ENCODE measurements around the gene LRRC75B.
"Not testable (repeated sequence)": the region's sequence is repeated elsewhere in the genome, so short reads cannot be mapped to it uniquely, and the experiment has no call there.

LRRC75B gene

GRCh38 chr22:24592851-24593558 lies at the start of gene LRRC75B:
Gene LRRC75B (minus strand): TSS chr22:24593073. CDS start chr22:24593039, 34 bp downstream.
- peak; percentile 95 for DNase-seq (ENCODE audit: low read depth, low spot score)

GRCh38 chr22:24642307-24642706 lies 49.4 kb upstream of the LRRC75B start:
- not testable (repeated sequence) for DNase-seq (ENCODE audit: low read depth, low spot score)

DNA sequence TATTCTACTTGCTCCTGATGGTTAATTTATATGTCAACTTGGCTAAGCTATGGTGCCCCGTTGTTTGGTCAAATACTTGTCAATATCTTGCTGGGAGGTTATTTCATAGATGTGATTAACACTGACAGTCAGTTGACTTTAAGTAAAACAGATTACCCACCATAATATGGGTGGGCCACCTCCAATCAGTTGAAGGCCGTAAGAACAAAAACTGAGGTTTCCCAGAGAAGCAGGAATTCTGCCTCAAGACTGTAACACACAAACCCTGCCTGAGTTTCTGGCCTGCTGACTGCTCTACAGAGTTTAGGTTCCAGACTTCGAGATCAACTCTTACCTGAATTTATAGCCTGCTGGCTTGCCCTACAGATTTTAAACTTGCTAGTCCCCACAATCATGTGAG lies 43.6 kb upstream of the LRRC75B start:
- not testable (repeated sequence) for DNase-seq (ENCODE audit: low read depth, low spot score)

GRCh38 chr22:24634776-24635389 lies 42.0 kb upstream of the LRRC75B start:
- not testable (repeated sequence) for DNase-seq (ENCODE audit: low read depth, low spot score)

DNA sequence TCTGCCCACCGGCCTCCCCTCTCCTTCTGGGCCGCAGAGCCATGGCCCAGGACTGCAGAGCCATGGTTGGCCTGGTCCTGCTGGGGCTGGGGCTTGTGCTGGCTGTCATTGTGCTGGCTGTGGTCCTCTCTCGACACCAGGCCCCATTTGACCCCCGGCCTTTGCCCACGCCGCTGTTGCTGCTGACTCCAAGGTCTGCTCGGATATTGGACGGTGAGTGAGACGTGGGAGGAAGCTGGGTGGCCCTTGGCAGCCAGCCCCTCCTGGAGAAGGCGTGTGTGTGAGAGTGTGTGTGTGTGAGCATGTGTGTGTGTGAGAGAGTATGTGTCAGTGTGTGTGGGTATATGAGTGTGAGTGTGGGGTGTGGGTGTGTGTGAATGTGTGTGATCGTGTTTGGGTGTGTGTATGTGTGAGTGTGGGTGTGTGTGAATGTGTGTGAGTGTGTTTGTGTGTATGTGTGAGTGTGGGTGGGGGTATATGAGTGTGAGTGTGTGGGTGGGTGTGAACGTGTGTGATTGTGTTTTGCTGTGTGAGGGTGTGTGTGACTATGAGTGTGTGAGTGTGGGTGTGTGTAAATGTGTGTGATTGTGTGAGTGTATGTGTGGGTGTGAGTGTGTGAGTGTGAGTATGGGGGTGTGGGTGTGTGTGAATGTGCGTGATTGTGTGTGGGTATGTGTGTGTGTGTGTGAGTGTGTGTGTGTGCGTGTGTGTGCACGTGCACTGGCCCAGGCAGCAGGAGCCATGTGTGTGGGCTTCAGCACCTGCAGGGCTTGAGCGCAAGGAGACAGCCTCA lies 40.6 kb upstream of the LRRC75B start:
- not testable (repeated sequence) for DNase-seq (ENCODE audit: low read depth, low spot score)

GRCh38 chr22:24632642-24633041 lies 39.8 kb upstream of the LRRC75B start:
- peak; percentile 17 for DNase-seq (ENCODE audit: low read depth, low spot score)

- peak; percentile 47 for DNase-seq (ENCODE audit: low read depth, low spot score)
These were observed 38.7 kb upstream of the LRRC75B start for GRCh38 chr22:24631430-24632122.

GRCh38 chr22:24630812-24631427 lies 38.0 kb upstream of the LRRC75B start:
- not testable (repeated sequence) for DNase-seq (ENCODE audit: low read depth, low spot score)

- not testable (repeated sequence) for DNase-seq (ENCODE audit: low read depth, low spot score)
These were observed 36.2 kb upstream of the LRRC75B start for GRCh38 chr22:24629069-24629468.

DNA sequence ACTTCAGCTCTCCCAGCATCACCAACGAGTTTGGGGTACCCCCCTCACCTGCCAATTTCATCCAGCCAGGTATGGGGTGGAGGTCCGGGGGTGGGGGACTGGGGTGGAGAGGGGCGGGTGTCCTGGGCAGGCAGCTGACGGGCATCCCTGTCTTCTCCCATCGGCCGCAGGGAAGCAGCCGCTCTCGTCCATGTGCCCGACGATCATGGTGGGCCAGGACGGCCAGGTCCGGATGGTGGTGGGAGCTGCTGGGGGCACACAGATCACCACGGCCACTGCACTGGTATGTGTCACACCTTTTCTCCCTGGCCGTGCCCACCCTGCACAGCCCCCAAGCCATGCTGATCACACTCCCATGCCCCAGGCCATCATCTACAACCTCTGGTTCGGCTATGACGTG lies 35.0 kb upstream of the LRRC75B start:
- not testable (repeated sequence) for DNase-seq (ENCODE audit: low read depth, low spot score)

- not testable (repeated sequence) for DNase-seq (ENCODE audit: low read depth, low spot score)
These were observed 29.7 kb upstream of the LRRC75B start for GRCh38 chr22:24622596-24622995.

DNA sequence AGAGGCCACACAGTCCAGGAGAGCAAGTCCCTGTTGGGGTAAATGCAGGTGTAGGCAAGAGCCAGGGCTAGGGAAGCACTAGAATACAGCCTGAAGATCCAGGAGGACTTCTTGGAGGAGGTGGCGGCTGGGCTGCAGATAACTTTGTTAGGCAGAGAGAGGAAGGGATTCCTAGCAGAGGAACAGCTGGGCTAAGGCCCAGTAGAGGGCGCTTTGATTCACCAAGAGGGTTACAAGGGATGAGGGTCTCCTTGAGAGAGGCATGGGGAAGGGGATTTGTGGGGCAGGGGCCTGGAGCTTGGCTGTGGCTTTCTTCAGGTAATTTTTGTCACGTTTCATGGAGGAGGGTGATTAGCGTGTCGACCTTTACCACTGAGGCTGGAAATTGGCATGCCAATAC lies 28.4 kb upstream of the LRRC75B start:
- DNase-seq (ENCODE audit: low read depth, low spot score), result not testable (repeated sequence)

DNA sequence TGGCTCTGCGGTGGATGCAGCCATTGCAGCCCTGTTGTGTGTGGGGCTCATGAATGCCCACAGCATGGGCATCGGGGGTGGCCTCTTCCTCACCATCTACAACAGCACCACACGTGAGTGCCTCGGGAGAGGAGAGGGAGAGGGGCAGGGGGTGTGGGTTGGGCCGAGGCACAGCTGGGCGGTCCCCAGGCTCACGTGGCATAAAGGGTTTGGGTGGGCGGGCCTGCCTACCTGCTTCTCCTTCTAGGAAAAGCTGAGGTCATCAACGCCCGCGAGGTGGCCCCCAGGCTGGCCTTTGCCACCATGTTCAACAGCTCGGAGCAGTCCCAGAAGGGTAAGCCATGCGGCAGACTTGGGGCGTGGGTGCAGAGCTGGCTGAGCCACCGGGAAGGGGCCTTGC lies 21.9 kb upstream of the LRRC75B start:
- not testable (repeated sequence) for DNase-seq (ENCODE audit: low read depth, low spot score)

GRCh38 chr22:24609888-24610287 lies 17.0 kb upstream of the LRRC75B start:
- not testable (repeated sequence) for DNase-seq (ENCODE audit: low read depth, low spot score)

- DNase-seq (ENCODE audit: low read depth, low spot score), result not testable (repeated sequence)
These were observed 15.5 kb upstream of the LRRC75B start for GRCh38 chr22:24608327-24608726.

DNA sequence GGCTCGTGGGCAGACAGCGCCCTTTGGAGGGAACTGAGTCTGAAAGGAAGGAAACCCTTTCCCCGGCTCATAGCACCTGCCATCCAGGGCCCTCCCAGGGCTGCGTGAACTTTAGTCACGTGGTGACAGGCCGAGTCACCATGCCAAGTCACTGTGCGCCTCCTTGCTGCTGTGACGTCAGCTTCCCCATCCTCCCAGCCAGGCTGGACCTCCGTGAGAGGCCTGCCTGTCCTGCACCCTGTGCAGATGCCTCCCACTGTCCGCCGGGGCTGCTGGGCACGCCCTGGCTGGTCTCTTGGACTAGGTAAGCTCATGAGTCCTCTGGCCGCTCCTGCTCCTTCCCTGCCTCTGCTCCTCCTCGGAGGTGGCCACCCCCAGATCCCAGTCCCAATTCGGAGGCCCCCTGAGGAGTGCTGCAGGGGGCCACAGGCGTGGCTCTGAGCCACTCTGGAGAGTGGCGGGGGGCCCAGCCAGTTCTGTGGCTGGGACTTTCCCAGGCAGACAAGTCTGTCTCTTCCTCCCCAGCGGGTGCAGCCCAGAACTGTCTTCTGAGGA lies 14.6 kb upstream of the LRRC75B start:
- DNase-seq (ENCODE audit: low read depth, low spot score), result not testable (repeated sequence)

GRCh38 chr22:24606340-24606739 lies 13.5 kb upstream of the LRRC75B start:
- not testable (repeated sequence) for DNase-seq (ENCODE audit: low read depth, low spot score)

DNA sequence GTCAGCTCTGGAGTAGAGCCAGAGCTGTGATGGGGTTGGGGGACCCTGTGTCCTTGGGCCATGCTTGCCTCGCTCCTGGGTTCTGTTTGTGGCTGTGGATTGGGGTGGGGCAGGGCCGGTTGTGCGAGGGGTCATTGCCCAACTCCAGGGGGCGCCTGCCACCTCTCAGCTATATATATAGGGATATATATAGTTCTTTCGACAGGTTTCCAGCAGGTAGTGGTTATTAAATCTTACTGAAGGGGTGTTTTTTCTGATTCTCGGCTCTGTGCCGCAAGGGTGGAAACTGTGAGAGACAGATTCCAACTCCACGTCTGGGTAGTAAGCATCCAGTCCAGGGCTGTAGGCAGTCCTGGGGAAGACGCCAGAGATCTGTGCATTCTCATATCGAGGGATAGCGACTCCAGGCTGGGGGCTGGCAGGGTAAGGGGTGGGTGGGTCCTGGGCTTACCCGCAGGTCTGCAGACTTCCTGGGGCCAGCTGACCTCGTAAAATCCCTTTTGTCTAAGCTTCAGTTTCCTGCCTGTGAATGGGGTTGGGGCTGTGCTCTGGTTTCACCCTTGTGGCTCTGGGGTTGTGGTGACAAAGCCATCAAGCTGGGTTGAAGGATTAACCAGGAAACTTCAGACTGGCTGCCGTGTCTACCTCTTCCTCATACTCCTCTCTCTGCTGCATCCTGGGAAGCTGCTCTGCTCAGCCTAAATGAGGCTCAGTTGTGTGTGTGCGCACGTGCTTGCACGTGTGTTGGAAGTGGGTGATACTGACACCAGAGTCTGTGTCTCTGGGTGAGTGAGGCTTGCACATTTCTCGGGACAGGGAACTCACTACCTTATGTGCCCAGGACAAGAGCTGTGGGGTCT lies 11.1 kb upstream of the LRRC75B start:
- not testable (repeated sequence) for DNase-seq (ENCODE audit: low read depth, low spot score)

DNA sequence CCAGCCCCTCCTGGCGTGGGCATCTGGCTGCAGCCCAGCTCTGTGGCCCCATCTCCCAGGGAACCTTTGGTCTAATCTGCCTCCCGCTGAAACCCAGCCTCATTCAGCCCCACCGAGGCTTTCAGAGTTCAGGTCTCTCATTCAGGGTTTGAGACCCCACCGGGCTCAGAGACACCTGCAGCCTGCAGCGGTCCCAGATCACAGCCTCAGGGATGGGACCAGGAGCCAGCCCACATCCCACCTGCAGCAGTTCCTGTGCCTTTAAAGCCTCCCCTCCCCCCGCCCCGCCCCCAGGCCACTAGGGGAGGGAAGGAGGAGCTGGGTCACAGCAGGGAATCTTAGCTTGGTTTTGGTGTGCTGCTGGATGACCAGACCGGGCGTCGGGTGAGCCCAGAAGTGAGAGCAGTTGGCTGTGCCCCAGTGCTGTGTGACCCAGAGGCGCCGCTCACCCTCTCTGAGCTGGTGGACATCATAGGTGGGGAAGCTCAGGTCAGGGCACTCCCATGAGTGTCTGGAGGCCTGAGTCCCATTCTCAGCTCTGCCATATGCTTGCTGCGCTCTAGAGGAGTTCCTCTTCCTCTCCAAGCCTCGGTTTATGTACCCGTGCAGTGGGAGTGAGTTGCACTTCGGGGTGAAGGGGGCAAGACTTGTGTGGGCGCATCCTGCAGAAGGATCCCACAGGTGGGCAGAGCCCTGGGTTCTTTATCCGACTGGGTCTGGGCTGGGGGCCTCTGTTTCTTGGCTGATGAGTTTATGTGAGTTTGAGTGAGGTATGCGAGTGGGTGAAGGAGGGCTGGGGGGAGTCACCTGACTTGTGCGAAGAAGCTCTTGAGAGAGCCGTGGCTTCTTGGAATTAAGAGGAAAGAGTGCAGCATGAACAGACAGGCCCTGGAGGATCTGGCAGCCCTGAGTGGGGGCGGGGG lies 10.2 kb upstream of the LRRC75B start, which contains the start of gene GGT1:
GGT1 (plus strand) TSS at position 347 of the 923 bp plus-strand sequence. CDS start 7,889 bp downstream, outside the sequence.
- not testable (repeated sequence) for DNase-seq (ENCODE audit: low read depth, low spot score)
